SK-N-SH (cell line): ENCODE measurements around the gene TMEM120B. TPM values are rescaled to one million over a fixed set of nuclear protein-coding genes. Genes with fewer than 3 reads are reported as not detected.
"Not testable (repeated sequence)": the region's sequence is repeated elsewhere in the genome, so short reads cannot be mapped to it uniquely, and the experiment has no call there.

Experiments used
- CTCF ChIA-PET: fragments of 300-600, 350-600 bp; formaldehyde crosslinking; extraction: SDS; loops from one replicate; lab custom pipeline; 2021; lab: Yijun Ruan, JAX
- POLR2A ChIA-PET: fragments of 350-600 bp; sonication (Branson Sonifier 250); formaldehyde crosslinking; extraction: SDS; loops from one replicate; lab custom pipeline; 2020; ENCODE audit warnings: antibody characterized with exemption, inconsistent platforms; lab: Yijun Ruan, JAX
- DNase-seq: peaks from one replicate; pipeline ENCODE4 v3.0.0; 2012
- H2AFZ ChIP-seq: fragments of 200-600 bp; sonication (generic); 2 replicates; pipeline ENCODE4 v1.8.1; 2016; ENCODE audit warnings: antibody characterized with exemption, mild to moderate bottlenecking, low read depth
- H3F3A ChIP-seq: fragments of 200-600 bp; sonication (generic); replicated peaks from 2 replicates; pipeline ENCODE3; 2016; ENCODE audit warnings: antibody characterized with exemption, mild to moderate bottlenecking; ENCODE audit not compliant: insufficient read depth
- H3K27ac ChIP-seq, 2 experiments: fragments of 200-500 bp in 1 of 2; fragments of 200-600 bp in 1 of 2; sonication (Bioruptor generic) in 1 of 2; sonication (generic), shearing (Covaris generic) in 1 of 2; 2 replicates each; pipeline versions ENCODE4 v1.5.1 to v1.6.1; 2014 to 2016; ENCODE audit warnings: low read depth in 2 of 2, inconsistent platforms in 1 of 2, low read length in 1 of 2, mild to moderate bottlenecking in 1 of 2, mixed read lengths in 1 of 2
- H3K27me3 ChIP-seq: fragments of 200-600 bp; sonication (generic), shearing (Covaris generic); 2 replicates; pipeline ENCODE4 v1.6.1; 2016; ENCODE audit warnings: mixed run types; ENCODE audit not compliant: insufficient read depth
- H3K36me3 ChIP-seq, 2 experiments: fragments of 200-500 bp in 1 of 2; fragments of 200-600 bp in 1 of 2; sonication (Bioruptor generic) in 1 of 2; sonication (generic) in 1 of 2; replicated peaks in 1 of 2; 2 replicates each; pipeline versions ENCODE3 to v1.5.1; 2014 to 2016; ENCODE audit warnings: low read length in 1 of 2, mild to moderate bottlenecking in 1 of 2; ENCODE audit not compliant: insufficient read depth in 2 of 2, control insufficient read depth in 1 of 2
- H3K4me1 ChIP-seq, 2 experiments: fragments of 200-500 bp in 1 of 2; fragments of 200-600 bp in 1 of 2; sonication (Bioruptor generic) in 1 of 2; sonication (generic), shearing (Covaris generic) in 1 of 2; 2 replicates each; pipeline versions ENCODE4 v1.5.1 to v1.6.1; 2014 to 2016; ENCODE audit warnings: low read depth in 1 of 2, low read length in 1 of 2, mixed run types in 1 of 2; ENCODE audit not compliant: insufficient read depth in 2 of 2, control insufficient read depth in 1 of 2
- H3K4me2 ChIP-seq: fragments of 200-600 bp; sonication (generic), shearing (Covaris generic); 2 replicates; pipeline ENCODE4 v1.6.1; 2017; ENCODE audit warnings: mixed run types
- H3K4me3 ChIP-seq, 2 experiments: fragments of 200-500 bp in 1 of 2; fragments of 200-600 bp in 1 of 2; sonication (Bioruptor generic) in 1 of 2; sonication (generic), shearing (Covaris generic) in 1 of 2; 2 replicates each; pipeline versions ENCODE4 v1.5.1 to v1.8.1; 2014 to 2016; ENCODE audit warnings: low read depth in 2 of 2, inconsistent platforms in 1 of 2, low read length in 1 of 2, mild to moderate bottlenecking in 1 of 2, mixed read lengths in 1 of 2, moderate library complexity in 1 of 2
- H3K79me2 ChIP-seq: fragments of 200-600 bp; sonication (generic); 2 replicates; pipeline ENCODE4 v1.8.1; 2017; ENCODE audit warnings: mild to moderate bottlenecking; ENCODE audit not compliant: insufficient read depth
- H3K9ac ChIP-seq: fragments of 200-600 bp; sonication (generic); 2 replicates; pipeline ENCODE4 v1.6.1; 2017; ENCODE audit warnings: mixed run types
- H3K9me2 ChIP-seq: fragments of 200-600 bp; sonication (generic); 2 replicates; pipeline ENCODE4 v1.6.1; 2017; ENCODE audit warnings: mixed run types
- H3K9me3 ChIP-seq: fragments of 200-600 bp; sonication (generic); 2 replicates; pipeline ENCODE4 v1.6.1; 2017; ENCODE audit warnings: mixed run types, mild to moderate bottlenecking, moderate library complexity
- H4K20me1 ChIP-seq: fragments of 200-600 bp; sonication (generic); 2 replicates; pipeline ENCODE4 v1.6.1; 2017; ENCODE audit warnings: mild to moderate bottlenecking, mixed run types; ENCODE audit not compliant: insufficient read depth
- CTCF ChIP-seq: fragments of 200-600 bp; sonication (generic); IDR thresholded peaks from 2 replicates; pipeline ENCODE4 v1.6.1; 2017; ENCODE audit warnings: antibody characterized with exemption, mild to moderate bottlenecking, moderate library complexity
- ELF1 ChIP-seq: IDR thresholded peaks from 2 replicates; pipeline ENCODE4 v1.4.0; 2012
- FOSL2 ChIP-seq: IDR thresholded peaks from 2 replicates; pipeline ENCODE4 v1.4.0; 2012; ENCODE audit warnings: low read depth, mild to moderate bottlenecking, moderate library complexity, borderline replicate concordance
- FOXM1 ChIP-seq: IDR thresholded peaks from 2 replicates; pipeline ENCODE4 v1.4.0; 2012; ENCODE audit warnings: low read depth, mild to moderate bottlenecking
- GATA2 ChIP-seq: sonication (generic); formaldehyde crosslinking; IDR thresholded peaks from 2 replicates; pipeline ENCODE4 v1.5.0; 2020; ENCODE audit warnings: mild to moderate bottlenecking, missing genetic modification reagents
- JUND ChIP-seq: IDR thresholded peaks from 2 replicates; pipeline ENCODE4 v1.4.0; 2012
- MEF2A ChIP-seq: IDR thresholded peaks from 2 replicates; pipeline ENCODE4 v1.4.0; 2012; ENCODE audit warnings: low read depth, borderline replicate concordance
- RCOR1 ChIP-seq: fragments of 150-350 bp; IDR thresholded peaks from 2 replicates; pipeline ENCODE4 v1.6.1; 2017; ENCODE audit warnings: antibody characterized with exemption, low read length
- RXRA ChIP-seq: IDR thresholded peaks from 2 replicates; pipeline ENCODE4 v1.4.0; 2012; ENCODE audit warnings: low read depth, mild to moderate bottlenecking, borderline replicate concordance
- SIN3A ChIP-seq: IDR thresholded peaks from 2 replicates; pipeline ENCODE4 v1.6.1; 2012; ENCODE audit warnings: low read depth, mild to moderate bottlenecking, low read length, moderate library complexity, borderline replicate concordance
- SMC3 ChIP-seq: IDR thresholded peaks from 2 replicates; pipeline ENCODE4 v1.6.1; 2012; ENCODE audit warnings: low read depth, low read length, improper control_type of control experiment
- TCF12 ChIP-seq: IDR thresholded peaks from 2 replicates; pipeline ENCODE4 v1.4.0; 2012
- ZBTB33 ChIP-seq: IDR thresholded peaks from 2 replicates; pipeline ENCODE4 v1.4.0; 2012; ENCODE audit warnings: low read depth, borderline replicate concordance
- WGBS: methylation state at CpG from one replicate; pipeline ENCODE4 v1.1.6; 2017; ENCODE audit warnings: low lambda C conversion rate; 5-methylcytosine and 5-hydroxymethylcytosine counted together
- polyA plus RNA-seq, 3 experiments: library from polyadenylated mRNA; depleted of rRNA; stranded (reverse); fragments of >200 nt; gene quantifications; 2 replicates each; pipeline ENCODE4 v1.2.3, GENCODE V29; 2012
- TF ChIP-seq, protein P1 (sequence below): IDR thresholded peaks from 2 replicates; pipeline ENCODE4 v1.4.0; 2012; ENCODE audit warnings: low read depth
- TF ChIP-seq, protein P2 (sequence below): IDR thresholded peaks from 2 replicates; pipeline ENCODE4; 2012
- TF ChIP-seq, protein P3 (sequence below): fragments of 150-350 bp; IDR thresholded peaks from 2 replicates; pipeline ENCODE4 v1.6.1; 2017; ENCODE audit warnings: antibody characterized with exemption, low read length, low read depth, borderline replicate concordance

TMEM120B gene
- polyA plus RNA-seq, 1 of the 3 experiments (the other 2 are of a cell fraction) = 15.4 TPM

GRCh38 chr12:121689430-121689829, 23.1 kb upstream of the TMEM120B start:
- H3K9me2 ChIP-seq = no peaks in the 10 kb centered on the region
- H3K4me3 ChIP-seq = no peak overlapping the region
- H3K9ac ChIP-seq = no peak overlapping the region
- POLR2A ChIA-PET = no interaction called here
- WGBS = 96% methylated on average over 2 of the region's 2 CpGs
- H3K4me2 ChIP-seq = no peak overlapping the region
- no peak for DNase-seq
- peaks cover 3% of the 10 kb centered on the region for H3F3A ChIP-seq
- TF ChIP-seq, protein P1, sequence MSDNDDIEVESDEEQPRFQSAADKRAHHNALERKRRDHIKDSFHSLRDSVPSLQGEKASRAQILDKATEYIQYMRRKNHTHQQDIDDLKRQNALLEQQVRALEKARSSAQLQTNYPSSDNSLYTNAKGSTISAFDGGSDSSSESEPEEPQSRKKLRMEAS = no peak
- no peak for TF ChIP-seq SIN3A
- TF ChIP-seq SMC3 = no peak
- TF ChIP-seq, protein P2, sequence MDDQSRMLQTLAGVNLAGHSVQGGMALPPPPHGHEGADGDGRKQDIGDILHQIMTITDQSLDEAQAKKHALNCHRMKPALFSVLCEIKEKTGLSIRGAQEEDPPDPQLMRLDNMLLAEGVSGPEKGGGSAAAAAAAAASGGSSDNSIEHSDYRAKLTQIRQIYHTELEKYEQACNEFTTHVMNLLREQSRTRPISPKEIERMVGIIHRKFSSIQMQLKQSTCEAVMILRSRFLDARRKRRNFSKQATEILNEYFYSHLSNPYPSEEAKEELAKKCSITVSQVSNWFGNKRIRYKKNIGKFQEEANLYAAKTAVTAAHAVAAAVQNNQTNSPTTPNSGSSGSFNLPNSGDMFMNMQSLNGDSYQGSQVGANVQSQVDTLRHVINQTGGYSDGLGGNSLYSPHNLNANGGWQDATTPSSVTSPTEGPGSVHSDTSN = no peak
- TF ChIP-seq, all 33 proteins: peak for 0
- Histone ChIP-seq H3K27ac (no peak overlapping the region), H2AFZ (no peak overlapping the region), H3K4me1 (no peaks in the 10 kb centered on the region), H3K79me2 (no peaks in the 10 kb centered on the region), H3K36me3 (no peaks in the 10 kb centered on the region), H3K27me3 (no peaks in the 10 kb centered on the region), H4K20me1 (no peaks in the 10 kb centered on the region), H3K9me3 (no peaks in the 10 kb centered on the region)
- CTCF ChIA-PET = interaction anchor here (1.9 to 10.0 kb wide), 3 partner anchors 21 to 105 kb away, joined by 6 to 92 read pairs (median 69); partner anchors contain the start of gene RHOF

GRCh38 chr12:121692744-121693143, 19.8 kb upstream of the TMEM120B start:
- not testable (repeated sequence) for H3K9ac ChIP-seq, H4K20me1 ChIP-seq, DNase-seq, H3K9me2 ChIP-seq, H2AFZ ChIP-seq, H3K27me3 ChIP-seq, H3K4me1 ChIP-seq, H3K9me3 ChIP-seq, H3K27ac ChIP-seq, H3F3A ChIP-seq, H3K36me3 ChIP-seq, H3K79me2 ChIP-seq, H3K4me3 ChIP-seq, H3K4me2 ChIP-seq
- POLR2A ChIA-PET = interaction anchor here (0.6 kb wide), 1 partner anchor 81 kb away, joined by 3 read pairs; no protein-coding TSS in a partner anchor
- CTCF ChIA-PET = interaction anchor here (1.3 to 10.0 kb wide), 5 partner anchors 81 to 140 kb away, joined by 3 to 69 read pairs (median 7); partner anchors contain the start of gene RHOF
- WGBS = 46% methylated on average over 2 of the region's 3 CpGs

GRCh38 chr12:121693155-121693687, 19.3 kb upstream of the TMEM120B start:
- WGBS = 63% methylated on average over 7 of the region's 7 CpGs
- TF ChIP-seq, protein P3, sequence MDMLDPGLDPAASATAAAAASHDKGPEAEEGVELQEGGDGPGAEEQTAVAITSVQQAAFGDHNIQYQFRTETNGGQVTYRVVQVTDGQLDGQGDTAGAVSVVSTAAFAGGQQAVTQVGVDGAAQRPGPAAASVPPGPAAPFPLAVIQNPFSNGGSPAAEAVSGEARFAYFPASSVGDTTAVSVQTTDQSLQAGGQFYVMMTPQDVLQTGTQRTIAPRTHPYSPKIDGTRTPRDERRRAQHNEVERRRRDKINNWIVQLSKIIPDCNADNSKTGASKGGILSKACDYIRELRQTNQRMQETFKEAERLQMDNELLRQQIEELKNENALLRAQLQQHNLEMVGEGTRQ = no peak
- no peak for TF ChIP-seq FOXM1
- no peak for TF ChIP-seq ZBTB33
- TF ChIP-seq GATA2 = no peak
- no peak for TF ChIP-seq RXRA
- no peak for TF ChIP-seq RCOR1
- TF ChIP-seq TCF12 = no peak
- TF ChIP-seq MEF2A = no peak
- TF ChIP-seq CTCF = no peak
- no peak for TF ChIP-seq SMC3
- TF ChIP-seq ELF1 = no peak
- TF ChIP-seq JUND = no peak
- no peak for TF ChIP-seq FOSL2
- H3K79me2 ChIP-seq = no peaks in the 10 kb centered on the region
- H3K9me3 ChIP-seq = no peaks in the 10 kb centered on the region
- no peaks in the 10 kb centered on the region for H3K9me2 ChIP-seq
- no peak for DNase-seq
- no peaks in the 10 kb centered on the region for H3F3A ChIP-seq
- no peak overlapping the region for H2AFZ ChIP-seq
- no peaks in the 10 kb centered on the region for H3K4me1 ChIP-seq
- ChIA-PET POLR2A (interaction anchor here (0.6 kb wide), 3 partner anchors 13 to 80 kb away, joined by 3 read pairs; no protein-coding TSS in a partner anchor), CTCF (interaction anchor here (1.3 to 10.0 kb wide), 6 partner anchors 25 to 140 kb away, joined by 3 to 69 read pairs (median 6); partner anchors contain the start of gene RHOF)
- H3K27ac ChIP-seq = no peak overlapping the region
- H3K4me3 ChIP-seq = no peak overlapping the region
- no peaks in the 10 kb centered on the region for H4K20me1 ChIP-seq
- no peak overlapping the region for H3K4me2 ChIP-seq
- no peaks in the 10 kb centered on the region for H3K36me3 ChIP-seq
- no peak overlapping the region for H3K9ac ChIP-seq
- no peaks in the 10 kb centered on the region for H3K27me3 ChIP-seq
